Upper lobe of left lung (tissue), 6 donors: Measurements from ENCODE around the gene KRTAP9-2. TPM values are rescaled to one million over a fixed set of nuclear protein-coding genes. Genes with fewer than 3 reads are reported as not detected.
A peak's percentile ranks its signal among the peaks of the same experiment; 100 is the strongest.
"Not testable (repeated sequence)": the region's sequence is repeated elsewhere in the genome, so short reads cannot be mapped to it uniquely, and the experiment has no call there.

Source experiments
- ATAC-seq, 2 donors: fragments of 200-7000 bp; cut with Tn5 transposase; one replicate each; pipeline ENCODE4 v1.9.1; 2022; ENCODE audit warnings: mild to moderate bottlenecking in 2 of 2, moderate library complexity in 2 of 2; ENCODE audit not compliant: low FRiP score in 2 of 2
- DNase-seq, 2 donors: peaks; one replicate each; pipeline ENCODE4 v3.0.0-alpha.2; 2019 to 2020
- H3K27ac ChIP-seq, 4 donors: fragments of 200-600 bp; sonication (generic); one replicate each; pipeline ENCODE4 v1.5.1; 2016 to 2019
- H3K27me3 ChIP-seq, 4 donors: fragments of 200-600 bp; sonication (generic); one replicate each; pipeline ENCODE4 v1.5.1; 2017 to 2019
- H3K36me3 ChIP-seq, 4 donors: fragments of 200-600 bp; sonication (generic); one replicate each; pipeline ENCODE4 v1.5.1; 2016 to 2019
- H3K4me1 ChIP-seq, 4 donors: fragments of 200-600 bp; sonication (generic); one replicate each; pipeline ENCODE4 v1.5.1; 2018 to 2019
- H3K4me3 ChIP-seq, 4 donors: fragments of 200-600 bp; sonication (generic); one replicate each; pipeline ENCODE4 v1.5.1; 2017 to 2019; ENCODE audit warnings: mild to moderate bottlenecking in 2 of 4, moderate library complexity in 1 of 4
- H3K9me3 ChIP-seq, 4 donors: fragments of 200-600 bp; sonication (generic); one replicate each; pipeline ENCODE4 v1.5.1; 2018 to 2019
- EP300 ChIP-seq, 4 donors: sonication (generic); formaldehyde crosslinking; IDR thresholded peaks; one replicate each; pipeline ENCODE4 v1.5.1; 2017; ENCODE audit warnings: antibody characterized with exemption in 4 of 4, control low read depth in 2 of 4
- POLR2A ChIP-seq, 4 donors: fragments of 450-650 bp; IDR thresholded peaks; one replicate each; pipeline ENCODE4 v1.5.1; 2016 to 2017; ENCODE audit warnings: antibody characterized with exemption in 4 of 4, mild to moderate bottlenecking in 2 of 4
- POLR2AphosphoS5 ChIP-seq, 2 donors: sonication (generic); formaldehyde crosslinking; IDR thresholded peaks; one replicate each; pipeline ENCODE4 v1.5.1; 2017; ENCODE audit warnings: antibody characterized with exemption in 2 of 2
- WGBS, 2 donors: methylation state at CpG; one replicate each; pipeline ENCODE4 v1.1.5; 2017 to 2018; 5-methylcytosine and 5-hydroxymethylcytosine counted together
- total RNA-seq, 6 donors: library from RNA; depleted of rRNA in 4 of 6; stranded (reverse); fragments of >200 nt in 4 of 6; gene quantifications; one replicate each; pipeline versions ENCODE4 v1.1.0 to v1.2.1, GENCODE V29; 2016 to 2021
- TF ChIP-seq, protein P1 (sequence below), 6 experiments: fragments of 450-650 bp in 4 of 6; fragments of 200-600 bp in 2 of 6; sonication (generic) in 2 of 6; IDR thresholded peaks; one replicate each; pipeline ENCODE4 v1.5.1; 2016 to 2019; ENCODE audit warnings: antibody characterized with exemption in 6 of 6
- donor health status: DM: no; HTN: no; CAD: no; lungs with moderate emphysema.
- donor health status: DM: no; HTN: yes; CAD: no; lungs with severe emphysema.

Gene KRTAP9-2
- total RNA-seq, 6 donors from 2014 or later = not detected

DNA sequence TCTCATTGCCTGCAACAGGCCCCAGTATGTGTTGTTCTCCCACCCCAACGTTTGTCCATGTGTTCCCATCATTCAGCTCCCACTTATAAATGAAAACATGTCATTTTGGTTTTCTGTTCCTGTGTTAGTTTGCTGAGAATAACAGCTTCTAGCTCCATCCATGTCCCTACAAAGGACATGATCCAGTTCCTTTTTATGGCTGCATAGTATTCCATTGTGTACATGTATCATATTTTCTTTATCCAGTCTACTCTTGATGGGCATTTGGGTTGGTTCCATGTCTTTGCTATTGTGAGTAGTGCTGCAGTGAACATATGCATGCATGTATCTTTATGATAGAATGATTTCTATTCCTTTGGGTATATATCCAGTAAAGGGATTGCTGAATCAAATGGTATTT lies 10.8 kb upstream of the KRTAP9-2 start:
- no peak overlapping the region for H3K27ac ChIP-seq
- H3K4me1 ChIP-seq = no peaks in the 10 kb centered on the region
- ATAC-seq (no peak), DNase-seq (no peak)
- H3K36me3 ChIP-seq = no peaks in the 10 kb centered on the region
- WGBS, 2 donors = 59 to 72% methylated on average over 1 of the region's 1 CpG
- peaks cover 0 to 3% (median 0%) of the 10 kb centered on the region in 4 donors for H3K9me3 ChIP-seq
- TF ChIP-seq POLR2AphosphoS5 (IDR thresholded peaks at IDR 0.05) = no peak
- TF ChIP-seq EP300 (IDR thresholded peaks at IDR 0.05) = no peak
- TF ChIP-seq, protein P1, sequence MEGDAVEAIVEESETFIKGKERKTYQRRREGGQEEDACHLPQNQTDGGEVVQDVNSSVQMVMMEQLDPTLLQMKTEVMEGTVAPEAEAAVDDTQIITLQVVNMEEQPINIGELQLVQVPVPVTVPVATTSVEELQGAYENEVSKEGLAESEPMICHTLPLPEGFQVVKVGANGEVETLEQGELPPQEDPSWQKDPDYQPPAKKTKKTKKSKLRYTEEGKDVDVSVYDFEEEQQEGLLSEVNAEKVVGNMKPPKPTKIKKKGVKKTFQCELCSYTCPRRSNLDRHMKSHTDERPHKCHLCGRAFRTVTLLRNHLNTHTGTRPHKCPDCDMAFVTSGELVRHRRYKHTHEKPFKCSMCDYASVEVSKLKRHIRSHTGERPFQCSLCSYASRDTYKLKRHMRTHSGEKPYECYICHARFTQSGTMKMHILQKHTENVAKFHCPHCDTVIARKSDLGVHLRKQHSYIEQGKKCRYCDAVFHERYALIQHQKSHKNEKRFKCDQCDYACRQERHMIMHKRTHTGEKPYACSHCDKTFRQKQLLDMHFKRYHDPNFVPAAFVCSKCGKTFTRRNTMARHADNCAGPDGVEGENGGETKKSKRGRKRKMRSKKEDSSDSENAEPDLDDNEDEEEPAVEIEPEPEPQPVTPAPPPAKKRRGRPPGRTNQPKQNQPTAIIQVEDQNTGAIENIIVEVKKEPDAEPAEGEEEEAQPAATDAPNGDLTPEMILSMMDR (IDR thresholded peaks at IDR 0.05) = no peak
- no peak for TF ChIP-seq POLR2A (IDR thresholded peaks at IDR 0.05)
- H3K4me3 ChIP-seq = no peak overlapping the region
- H3K27me3 ChIP-seq = no peaks in the 10 kb centered on the region

DNA sequence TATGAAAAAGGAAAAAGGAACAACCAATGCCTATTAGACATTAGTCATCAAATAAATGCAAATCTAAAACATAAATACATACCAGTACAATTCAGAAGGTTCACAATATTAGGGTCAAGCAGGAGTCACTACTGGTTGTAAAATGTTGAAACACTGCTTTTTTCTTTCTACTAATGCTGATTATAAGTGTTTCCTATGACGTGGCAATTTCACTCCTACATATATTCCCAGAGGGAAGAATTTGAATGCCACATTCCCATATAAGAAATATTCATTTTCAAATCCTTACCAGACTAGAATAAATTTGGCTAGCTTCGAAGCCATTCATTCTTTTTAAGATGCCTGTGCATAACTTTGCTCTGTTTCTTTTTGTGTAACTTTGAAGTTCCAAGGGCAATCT lies 2.6 kb upstream of the KRTAP9-2 start:
- no peak for TF ChIP-seq POLR2AphosphoS5 (IDR thresholded peaks at IDR 0.05)
- TF ChIP-seq, protein P1 (IDR thresholded peaks at IDR 0.05) = no peak
- no peak for TF ChIP-seq POLR2A (IDR thresholded peaks at IDR 0.05)
- TF ChIP-seq EP300 (IDR thresholded peaks at IDR 0.05) = no peak
- no peak for ATAC-seq
- no peaks in the 10 kb centered on the region for H3K4me1 ChIP-seq
- no peaks in the 10 kb centered on the region for H3K27me3 ChIP-seq
- WGBS, 2 donors = 62 to 63% methylated on average over 2 of the region's 2 CpGs
- H3K4me3 ChIP-seq = no peak overlapping the region
- H3K9me3 ChIP-seq = peaks cover 0 to 3% (median 0%) of the 10 kb centered on the region in 4 donors
- no peak for DNase-seq
- no peaks in the 10 kb centered on the region for H3K36me3 ChIP-seq
- H3K27ac ChIP-seq = no peak overlapping the region

DNA sequence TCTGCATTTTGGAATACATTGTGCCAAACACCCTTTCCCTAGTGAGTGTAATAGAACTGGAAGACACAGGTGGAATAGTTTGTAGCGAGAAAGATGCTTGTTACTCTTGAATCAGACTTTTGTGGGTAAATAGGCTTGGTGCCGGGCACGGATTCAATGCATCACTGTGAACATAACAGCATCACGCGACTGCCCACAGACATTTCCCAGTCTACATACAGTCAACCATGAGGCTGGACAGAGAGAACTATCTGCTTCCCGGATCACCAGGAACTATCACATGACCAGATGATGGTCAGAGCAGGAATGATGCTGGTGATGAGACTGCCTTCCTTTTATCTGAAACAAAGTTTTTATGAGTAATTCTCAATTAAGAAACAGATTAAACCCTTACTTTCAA lies 397 bp upstream of the KRTAP9-2 start:
- DNase-seq = no peak
- 96 to 98% methylated on average over 6 of the region's 6 CpGs for WGBS, 2 donors
- ATAC-seq = no peak
- Histone ChIP-seq H3K9me3 (no peaks in the 10 kb centered on the region), H3K4me3 (no peak overlapping the region), H3K27me3 (no peaks in the 10 kb centered on the region), H3K36me3 (no peaks in the 10 kb centered on the region), H3K27ac (no peak overlapping the region), H3K4me1 (no peaks in the 10 kb centered on the region)
- TF ChIP-seq POLR2AphosphoS5 (IDR thresholded peaks at IDR 0.05) (no peak), POLR2A (IDR thresholded peaks at IDR 0.05) (no peak), EP300 (IDR thresholded peaks at IDR 0.05) (no peak)
- TF ChIP-seq, protein P1 (IDR thresholded peaks at IDR 0.05) = no peak

DNA sequence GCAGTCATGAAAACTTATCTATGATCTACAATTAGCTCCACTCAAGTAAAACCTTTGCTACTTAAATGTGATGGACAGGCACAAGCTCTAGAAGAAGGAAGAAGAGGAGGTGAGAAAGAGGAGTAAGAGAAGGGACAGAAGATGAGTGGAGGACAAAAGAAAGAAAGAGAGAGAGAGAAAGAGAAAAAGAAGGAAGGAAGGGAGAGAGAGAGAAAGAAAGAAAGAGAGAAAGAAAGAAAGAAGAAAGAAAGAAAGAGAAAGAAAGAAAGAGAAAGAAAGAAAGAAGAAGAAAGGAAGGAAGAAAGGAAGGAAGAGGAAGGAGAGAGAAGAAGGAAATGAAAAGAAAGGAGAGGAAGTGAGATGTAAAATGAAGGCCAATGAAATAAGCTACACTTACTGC lies 3.6 kb downstream of the KRTAP9-2 start:
- H3K4me3 ChIP-seq = no peak overlapping the region

DNA sequence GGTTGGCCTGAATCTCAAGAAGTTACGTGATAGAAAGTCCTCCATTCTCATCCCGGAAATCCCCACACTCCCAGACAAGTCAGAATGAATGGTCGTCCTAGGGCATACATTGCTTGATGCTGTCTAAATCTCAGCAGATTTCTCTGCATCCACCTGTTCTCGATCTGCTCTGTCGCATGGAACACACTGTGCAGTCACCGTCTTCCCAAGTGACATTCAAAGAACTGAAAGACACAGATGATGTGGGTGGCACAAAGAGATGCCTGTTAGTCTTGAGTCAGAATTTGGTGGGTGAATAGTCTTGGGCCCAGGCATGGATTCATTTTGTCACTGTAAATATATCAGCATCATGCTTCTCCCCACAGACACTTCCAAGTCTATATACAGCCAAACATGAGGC lies 5.3 kb downstream of the KRTAP9-2 start:
- Histone ChIP-seq H3K9me3 (no peaks in the 10 kb centered on the region), H3K36me3 (no peaks in the 10 kb centered on the region), H3K4me3 (no peak overlapping the region), H3K27me3 (no peaks in the 10 kb centered on the region), H3K4me1 (no peaks in the 10 kb centered on the region), H3K27ac (no peak overlapping the region)
- DNase-seq (no peak), ATAC-seq (no peak)
- TF ChIP-seq POLR2A (IDR thresholded peaks at IDR 0.05) (no peak), EP300 (IDR thresholded peaks at IDR 0.05) (no peak), POLR2AphosphoS5 (IDR thresholded peaks at IDR 0.05) (no peak)
- TF ChIP-seq, protein P1 (IDR thresholded peaks at IDR 0.05) = no peak
- WGBS, 2 donors = 83 to 92% methylated on average over 6 of the region's 6 CpGs

More for the DNA sequence above, 3.6 kb downstream of the KRTAP9-2 start:
- H3K9me3 ChIP-seq = no peaks in the 10 kb centered on the region
- DNase-seq (no peak), ATAC-seq (no peak)
- TF ChIP-seq EP300 (IDR thresholded peaks at IDR 0.05) (no peak), POLR2A (IDR thresholded peaks at IDR 0.05) (no peak), POLR2AphosphoS5 (IDR thresholded peaks at IDR 0.05) (no peak)
- TF ChIP-seq, protein P1 (IDR thresholded peaks at IDR 0.05) = no peak
- H3K27ac ChIP-seq = no peak overlapping the region
- no peaks in the 10 kb centered on the region for H3K27me3 ChIP-seq
- H3K4me1 ChIP-seq = no peaks in the 10 kb centered on the region
- no peaks in the 10 kb centered on the region for H3K36me3 ChIP-seq

DNA sequence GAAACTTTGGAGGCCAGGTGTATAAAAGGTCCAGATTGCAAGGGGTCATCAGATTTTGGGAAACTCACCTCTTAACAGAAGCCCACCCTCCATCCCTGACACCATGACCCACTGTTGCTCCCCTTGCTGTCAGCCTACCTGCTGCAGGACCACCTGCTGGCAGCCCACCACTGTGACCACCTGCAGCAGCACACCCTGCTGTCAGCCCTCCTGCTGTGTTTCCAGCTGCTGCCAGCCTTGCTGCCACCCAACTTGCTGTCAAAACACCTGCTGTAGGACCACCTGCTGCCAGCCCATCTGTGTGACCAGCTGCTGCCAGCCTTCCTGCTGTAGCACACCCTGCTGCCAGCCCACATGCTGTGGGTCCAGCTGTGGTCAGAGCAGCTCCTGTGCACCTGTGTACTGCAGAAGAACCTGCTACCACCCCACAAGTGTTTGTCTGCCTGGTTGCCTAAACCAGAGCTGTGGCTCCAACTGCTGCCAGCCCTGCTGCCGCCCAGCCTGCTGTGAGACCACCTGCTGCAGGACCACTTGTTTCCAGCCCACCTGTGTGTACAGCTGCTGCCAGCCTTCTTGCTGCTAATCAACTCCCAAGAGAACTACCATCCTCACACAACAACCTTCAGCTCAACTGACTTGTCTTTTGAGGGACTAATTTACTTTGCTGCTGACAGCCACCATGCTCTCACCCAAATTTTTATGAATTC lies 6.1 kb downstream of the KRTAP9-2 start, which contains the start of gene KRTAP9-3:
TSS of gene KRTAP9-3 (plus strand) at position 51 of the 707 bp plus-strand sequence. CDS start at position 104, 53 bp downstream.
- peak in 1 of 2 donors; percentile 48 for DNase-seq
- H3K4me3 ChIP-seq = not testable (repeated sequence)

DNA sequence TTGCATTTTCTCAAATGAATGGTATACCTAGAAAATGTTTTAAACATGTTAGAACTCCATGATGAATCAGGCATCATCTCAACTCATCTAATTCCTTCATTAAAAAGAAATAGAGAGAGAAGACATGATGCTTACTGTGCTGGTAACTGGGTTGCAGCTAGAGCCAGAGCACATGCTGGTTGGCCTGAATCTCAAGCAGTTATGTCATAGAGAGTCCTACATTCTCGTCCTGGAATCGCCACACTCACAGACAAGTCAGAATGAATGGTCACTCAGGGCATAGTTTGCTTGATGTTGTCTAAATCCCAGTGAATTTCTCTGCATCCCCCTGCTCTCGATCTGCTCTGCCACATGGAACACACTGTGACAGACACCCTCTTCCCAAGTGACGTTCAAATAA lies 10.7 kb downstream of the KRTAP9-2 start:
- H3K27me3 ChIP-seq, ATAC-seq, H3K27ac ChIP-seq, H3K4me1 ChIP-seq, H3K4me3 ChIP-seq, H3K9me3 ChIP-seq, H3K36me3 ChIP-seq, DNase-seq: not testable (repeated sequence)
- WGBS, 2 donors = 74 to 86% methylated on average over 4 of the region's 4 CpGs

More for the DNA sequence above, 6.1 kb downstream of the KRTAP9-2 start, which contains the start of gene KRTAP9-3:
- H3K27ac ChIP-seq, H3K27me3 ChIP-seq, H3K4me1 ChIP-seq, H3K36me3 ChIP-seq, H3K9me3 ChIP-seq, ATAC-seq: not testable (repeated sequence)
- 75 to 90% methylated on average over 1 of the region's 1 CpG for WGBS, 2 donors
